ENCODE measurements around the gene NOP16. TPM values are rescaled to one million over a fixed set of nuclear protein-coding genes. Genes with fewer than 3 reads are reported as not detected.

NOP16 gene
- total RNA-seq, 1 experiment from 2014 or later, result 103 TPM

GRCh38 chr5:176413255-176413565 is 24.8 kb upstream of the NOP16 start:
- Histone ChIP-seq H3K36me3 (ENCODE audit: low read depth, low read length) (peaks cover 6% of the 10 kb centered on the region; the same call in 1 of the 2 replicates), H3K27ac (ENCODE audit: low read length) (no peak overlapping the region), H4K20me1 (ENCODE audit: low read length) (peaks cover 16% of the 10 kb centered on the region; the same call in 1 of the 2 replicates), H3K9me2 (replicated peaks; ENCODE audit: low read length) (no peaks in the 10 kb centered on the region), H3F3A (ENCODE audit: low read length, unreplicated experiment) (no peaks in the 10 kb centered on the region), H3K79me2 (ENCODE audit: low read length) (peaks cover 61% of the 10 kb centered on the region), H3K4me3 (ENCODE audit: low read length) (no peak overlapping the region), H3K9me3 (ENCODE audit: low read length) (no peaks in the 10 kb centered on the region), H3K4me2 (ENCODE audit: low read length) (0 out of 2 replicates have a peak overlapping the region, but pooled peaks have one; percentile 15), H2AFZ (ENCODE audit: low read length) (no peak overlapping the region), H3K9ac (ENCODE audit: low read length) (no peak overlapping the region), H3K27me3 (ENCODE audit: low read length) (no peaks in the 10 kb centered on the region), H3K4me1 (ENCODE audit: insufficient read depth, low read length) (peaks cover 65% of the 10 kb centered on the region)
- ChIA-PET CTCF (no interaction called here), POLR2A (ENCODE audit: unreplicated experiment) (no interaction called here)
- no TSS peak for BruUV-seq (replicated peaks)
- ATAC-seq (no peak), DNase-seq (no peak)
- TF ChIP-seq EZH2phosphoT487 (IDR thresholded peaks at IDR 0.05; ENCODE audit: borderline replicate concordance, low read length) (no peak), CTCF (conservative IDR thresholded peaks at IDR 0.05; ENCODE audit: low read depth, low read length) (no peak), EZH2 (IDR thresholded peaks at IDR 0.05; ENCODE audit: low read length, unreplicated experiment) (no peak)
- intact Hi-C loops (cut with micrococcal nuclease), result no loop called here

GRCh38 chr5:176412517-176413254 is 24.3 kb upstream of the NOP16 start:
- ATAC-seq, result no peak
- ChIA-PET POLR2A (ENCODE audit: unreplicated experiment) (no interaction called here), CTCF (no interaction called here)
- DNase-seq, result no peak
- peaks cover 61% of the 10 kb centered on the region for H3K79me2 ChIP-seq (ENCODE audit: low read length)
- H3K4me2 ChIP-seq (ENCODE audit: low read length), result 0 out of 2 replicates have a peak overlapping the region, but pooled peaks have one; percentile 15
- H3K4me1 ChIP-seq (ENCODE audit: insufficient read depth, low read length), result peaks cover 59% of the 10 kb centered on the region
- peaks cover 6% of the 10 kb centered on the region; the same call in 1 of the 2 replicates for H3K36me3 ChIP-seq (ENCODE audit: low read depth, low read length)
- H2AFZ ChIP-seq (ENCODE audit: low read length), result no peak overlapping the region
- no peaks in the 10 kb centered on the region for H3F3A ChIP-seq (ENCODE audit: low read length, unreplicated experiment)
- H3K9me3 ChIP-seq (ENCODE audit: low read length), result no peaks in the 10 kb centered on the region
- peaks cover 16% of the 10 kb centered on the region; the same call in 1 of the 2 replicates for H4K20me1 ChIP-seq (ENCODE audit: low read length)
- no peaks in the 10 kb centered on the region for H3K9me2 ChIP-seq (replicated peaks; ENCODE audit: low read length)
- intact Hi-C loops (cut with micrococcal nuclease), result no loop called here
- H3K9ac ChIP-seq (ENCODE audit: low read length), result no peak overlapping the region
- H3K27ac ChIP-seq (ENCODE audit: low read length), result no peak overlapping the region
- TF ChIP-seq CTCF (conservative IDR thresholded peaks at IDR 0.05; ENCODE audit: low read depth, low read length) (no peak), EZH2phosphoT487 (IDR thresholded peaks at IDR 0.05; ENCODE audit: borderline replicate concordance, low read length) (no peak), EZH2 (IDR thresholded peaks at IDR 0.05; ENCODE audit: low read length, unreplicated experiment) (no peak)
- H3K27me3 ChIP-seq (ENCODE audit: low read length), result no peaks in the 10 kb centered on the region
- H3K4me3 ChIP-seq (ENCODE audit: low read length), result no peak overlapping the region
- BruUV-seq (replicated peaks), result no TSS peak

Measured in PC-3 (cell line).